Suprapubic skin (tissue), 4 donors: ENCODE results near the gene MB21D2. TPM values are rescaled to one million over a fixed set of nuclear protein-coding genes. Genes with fewer than 3 reads are reported as not detected.

Experiments used
- DNase-seq, 2 donors: peaks; one replicate each; pipeline ENCODE4 v3.0.0-alpha.2; 2019; ENCODE audit warnings: low spot score in 2 of 2
- H3K27ac ChIP-seq: fragments of 200-600 bp; sonication (generic); one replicate; pipeline ENCODE4 v1.5.1; 2019
- H3K27me3 ChIP-seq: fragments of 200-600 bp; sonication (generic); one replicate; pipeline ENCODE4 v1.5.1; 2019
- H3K36me3 ChIP-seq: fragments of 200-600 bp; sonication (generic); one replicate; pipeline ENCODE4 v1.5.1; 2019
- H3K4me1 ChIP-seq: fragments of 200-600 bp; sonication (generic); one replicate; pipeline ENCODE4 v1.5.1; 2019
- H3K4me3 ChIP-seq: fragments of 200-600 bp; sonication (generic); one replicate; pipeline ENCODE4 v1.5.1; 2019; ENCODE audit warnings: mild to moderate bottlenecking
- H3K9me3 ChIP-seq: fragments of 200-600 bp; sonication (generic); one replicate; pipeline ENCODE4 v1.5.1; 2019
- CTCF ChIP-seq, 2 donors: fragments of 200-600 bp in 1 of 2; fragments of 450-650 bp in 1 of 2; sonication (generic) in 1 of 2; IDR thresholded peaks; one replicate each; pipeline ENCODE4 v1.5.1; 2016 to 2019; ENCODE audit warnings: antibody characterized with exemption in 2 of 2, mild to moderate bottlenecking in 1 of 2, moderate library complexity in 1 of 2
- EP300 ChIP-seq: sonication (generic); formaldehyde crosslinking; IDR thresholded peaks from one replicate; pipeline ENCODE4 v1.6.1; 2017; ENCODE audit warnings: antibody characterized with exemption
- POLR2A ChIP-seq, 2 donors: fragments of 450-650 bp; IDR thresholded peaks; one replicate each; pipeline ENCODE4 v1.6.1; 2017; ENCODE audit warnings: antibody characterized with exemption in 2 of 2, mild to moderate bottlenecking in 2 of 2, moderate library complexity in 2 of 2
- POLR2AphosphoS5 ChIP-seq, 3 donors: sonication (generic); formaldehyde crosslinking; IDR thresholded peaks; one replicate each; pipeline ENCODE4 v1.6.1; 2017; ENCODE audit warnings: antibody characterized with exemption in 3 of 3
- WGBS: methylation state at CpG from one replicate; pipeline ENCODE4 v1.1.5; 2018; 5-methylcytosine and 5-hydroxymethylcytosine counted together
- total RNA-seq, 4 donors: library from RNA; depleted of rRNA; stranded (reverse); fragments of >200 nt; gene quantifications; one replicate each; pipeline ENCODE4 v1.1.0, GENCODE V29; 2016

Gene MB21D2
- total RNA-seq, 4 donors from 2014 or later = 9.2 to 12.2 (median 10.7) TPM

GRCh38 chr3:192845526-192845855 lies 72.2 kb downstream of the MB21D2 start:
- DNase-seq = no peak
- Histone ChIP-seq H3K4me3 (no peak overlapping the region), H3K4me1 (peaks cover 13% of the 10 kb centered on the region), H3K36me3 (no peaks in the 10 kb centered on the region), H3K27ac (no peak overlapping the region), H3K9me3 (no peaks in the 10 kb centered on the region), H3K27me3 (no peaks in the 10 kb centered on the region)
- WGBS = 93% methylated on average over 4 of the region's 4 CpGs
- TF ChIP-seq POLR2AphosphoS5 (IDR thresholded peaks at IDR 0.05) (no peak), EP300 (no peak), CTCF (IDR thresholded peaks at IDR 0.05) (no peak), POLR2A (IDR thresholded peaks at IDR 0.05) (no peak)

GRCh38 chr3:192844836-192845525 lies 72.7 kb downstream of the MB21D2 start:
- no peak overlapping the region for H3K27ac ChIP-seq

GRCh38 chr3:192844486-192844765 lies 73.2 kb downstream of the MB21D2 start:
- no peaks in the 10 kb centered on the region for H3K36me3 ChIP-seq
- H3K9me3 ChIP-seq = no peaks in the 10 kb centered on the region
- WGBS = 100% methylated on average over 2 of the region's 2 CpGs
- H3K4me1 ChIP-seq = peaks cover 3% of the 10 kb centered on the region
- no peak overlapping the region for H3K27ac ChIP-seq
- no peak overlapping the region for H3K4me3 ChIP-seq
- DNase-seq = no peak
- H3K27me3 ChIP-seq = no peaks in the 10 kb centered on the region
- TF ChIP-seq EP300 (no peak), CTCF (IDR thresholded peaks at IDR 0.05) (no peak), POLR2AphosphoS5 (IDR thresholded peaks at IDR 0.05) (no peak), POLR2A (IDR thresholded peaks at IDR 0.05) (no peak)

More at GRCh38 chr3:192844836-192845525, 72.7 kb downstream of the MB21D2 start:
- no peak for TF ChIP-seq POLR2A (IDR thresholded peaks at IDR 0.05)
- TF ChIP-seq CTCF (IDR thresholded peaks at IDR 0.05) = no peak
- TF ChIP-seq POLR2AphosphoS5 (IDR thresholded peaks at IDR 0.05) = no peak
- no peak for TF ChIP-seq EP300
- H3K4me1 ChIP-seq = peaks cover 9% of the 10 kb centered on the region
- WGBS = 81% methylated on average over 9 of the region's 9 CpGs
- no peaks in the 10 kb centered on the region for H3K9me3 ChIP-seq
- no peak for DNase-seq
- H3K27me3 ChIP-seq = no peaks in the 10 kb centered on the region
- no peak overlapping the region for H3K4me3 ChIP-seq
- H3K36me3 ChIP-seq = no peaks in the 10 kb centered on the region

GRCh38 chr3:192843723-192844485 lies 73.8 kb downstream of the MB21D2 start:
- H3K36me3 ChIP-seq = no peaks in the 10 kb centered on the region
- no peaks in the 10 kb centered on the region for H3K9me3 ChIP-seq
- no peak for DNase-seq
- TF ChIP-seq CTCF (IDR thresholded peaks at IDR 0.05) = no peak
- TF ChIP-seq POLR2AphosphoS5 (IDR thresholded peaks at IDR 0.05) = no peak
- no peak for TF ChIP-seq EP300
- TF ChIP-seq POLR2A (IDR thresholded peaks at IDR 0.05) = no peak
- no peaks in the 10 kb centered on the region for H3K4me1 ChIP-seq
- no peak overlapping the region for H3K4me3 ChIP-seq
- WGBS = 84% methylated on average over 10 of the region's 10 CpGs
- H3K27me3 ChIP-seq = no peaks in the 10 kb centered on the region
- no peak overlapping the region for H3K27ac ChIP-seq

GRCh38 chr3:192843119-192843518 lies 74.5 kb downstream of the MB21D2 start:
- Histone ChIP-seq H3K9me3 (no peaks in the 10 kb centered on the region), H3K27ac (no peak overlapping the region), H3K4me1 (no peaks in the 10 kb centered on the region), H3K27me3 (no peaks in the 10 kb centered on the region), H3K36me3 (no peaks in the 10 kb centered on the region), H3K4me3 (no peak overlapping the region)
- no peak for DNase-seq
- TF ChIP-seq CTCF (IDR thresholded peaks at IDR 0.05) (no peak), EP300 (no peak), POLR2A (IDR thresholded peaks at IDR 0.05) (no peak), POLR2AphosphoS5 (IDR thresholded peaks at IDR 0.05) (no peak)
- 97% methylated on average over 2 of the region's 2 CpGs for WGBS
